Peyer's patch (tissue), 4 donors: ENCODE data around the gene SPAG16. TPM values are rescaled to one million over a fixed set of nuclear protein-coding genes. Genes with fewer than 3 reads are reported as not detected.

Experiments
- DNase-seq, 3 donors: peaks; one replicate each; pipeline ENCODE4 v3.0.0-alpha.2; 2017 to 2019
- H3K27ac ChIP-seq, 4 donors: fragments of 200-600 bp; sonication (generic); one replicate each; pipeline ENCODE4 v1.5.1; 2016 to 2019
- H3K27me3 ChIP-seq, 2 donors: fragments of 200-600 bp; sonication (generic); one replicate each; pipeline ENCODE4 v1.5.1; 2019
- H3K36me3 ChIP-seq, 3 donors: fragments of 200-600 bp; sonication (generic); one replicate each; pipeline ENCODE4 v1.5.1; 2016 to 2019
- H3K4me1 ChIP-seq, 4 donors: fragments of 200-600 bp; sonication (generic); one replicate each; pipeline ENCODE4 v1.5.1; 2016 to 2019
- H3K4me3 ChIP-seq, 4 donors: fragments of 200-600 bp; sonication (generic); 1 replicate in 3 of 4; 2 replicates in 1 of 4; pipeline ENCODE4 v1.5.1; 2016 to 2019; ENCODE audit warnings: mild to moderate bottlenecking in 1 of 4
- H3K9me3 ChIP-seq, 4 donors: fragments of 200-600 bp; sonication (generic); one replicate each; pipeline ENCODE4 v1.5.1; 2016 to 2019; ENCODE audit warnings: mild to moderate bottlenecking in 1 of 4
- POLR2A ChIP-seq, 2 donors: fragments of 450-650 bp; IDR thresholded peaks; one replicate each; pipeline ENCODE4 v1.5.1; 2017; ENCODE audit warnings: antibody characterized with exemption in 2 of 2, mild to moderate bottlenecking in 2 of 2, moderate library complexity in 2 of 2
- total RNA-seq, 4 donors: library from RNA; depleted of rRNA; stranded (reverse); fragments of >200 nt; gene quantifications; one replicate each; pipeline ENCODE4 v1.1.0, GENCODE V29; 2016
- TF ChIP-seq, protein P1 (sequence below), 6 experiments: fragments of 450-650 bp in 4 of 6; fragments of 200-600 bp in 2 of 6; sonication (generic) in 1 of 6; IDR thresholded peaks; one replicate each; pipeline ENCODE4 v1.5.1; 2017 to 2019; ENCODE audit warnings: antibody characterized with exemption in 6 of 6, mild to moderate bottlenecking in 3 of 6, moderate library complexity in 1 of 6

Gene SPAG16
- total RNA-seq, 4 donors from 2014 or later: 5.5 to 43.7 (median 10.0) TPM

DNA sequence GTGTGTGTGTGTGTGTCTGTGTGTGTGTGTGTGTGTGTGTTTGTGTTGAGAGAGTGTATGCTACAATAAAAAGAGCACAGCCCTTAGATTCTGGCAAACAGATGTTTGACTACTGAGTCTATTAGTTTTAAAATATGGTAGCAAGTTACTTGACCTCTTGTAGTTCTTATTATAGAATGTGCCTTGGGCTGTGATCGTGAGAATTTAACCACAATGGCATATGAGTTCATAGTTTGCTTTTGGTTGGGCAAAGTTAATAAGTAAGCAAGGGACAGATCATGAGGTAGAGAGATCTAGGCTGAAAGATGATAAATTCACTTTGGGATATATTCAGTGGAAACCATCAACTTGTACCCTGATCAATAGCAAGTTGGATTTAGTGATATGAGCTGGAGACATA lies 792.3 kb downstream of the SPAG16 start:
- H3K4me1 ChIP-seq: no peaks in the 10 kb centered on the region
- H3K4me3 ChIP-seq: no peak overlapping the region
- no peaks in the 10 kb centered on the region for H3K27me3 ChIP-seq
- no peak overlapping the region for H3K27ac ChIP-seq
- H3K36me3 ChIP-seq: no peaks in the 10 kb centered on the region
- DNase-seq: no peak
- no peak for TF ChIP-seq POLR2A (IDR thresholded peaks at IDR 0.05)
- TF ChIP-seq, protein P1, sequence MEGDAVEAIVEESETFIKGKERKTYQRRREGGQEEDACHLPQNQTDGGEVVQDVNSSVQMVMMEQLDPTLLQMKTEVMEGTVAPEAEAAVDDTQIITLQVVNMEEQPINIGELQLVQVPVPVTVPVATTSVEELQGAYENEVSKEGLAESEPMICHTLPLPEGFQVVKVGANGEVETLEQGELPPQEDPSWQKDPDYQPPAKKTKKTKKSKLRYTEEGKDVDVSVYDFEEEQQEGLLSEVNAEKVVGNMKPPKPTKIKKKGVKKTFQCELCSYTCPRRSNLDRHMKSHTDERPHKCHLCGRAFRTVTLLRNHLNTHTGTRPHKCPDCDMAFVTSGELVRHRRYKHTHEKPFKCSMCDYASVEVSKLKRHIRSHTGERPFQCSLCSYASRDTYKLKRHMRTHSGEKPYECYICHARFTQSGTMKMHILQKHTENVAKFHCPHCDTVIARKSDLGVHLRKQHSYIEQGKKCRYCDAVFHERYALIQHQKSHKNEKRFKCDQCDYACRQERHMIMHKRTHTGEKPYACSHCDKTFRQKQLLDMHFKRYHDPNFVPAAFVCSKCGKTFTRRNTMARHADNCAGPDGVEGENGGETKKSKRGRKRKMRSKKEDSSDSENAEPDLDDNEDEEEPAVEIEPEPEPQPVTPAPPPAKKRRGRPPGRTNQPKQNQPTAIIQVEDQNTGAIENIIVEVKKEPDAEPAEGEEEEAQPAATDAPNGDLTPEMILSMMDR (IDR thresholded peaks at IDR 0.05): no peak
- H3K9me3 ChIP-seq: no peaks in the 10 kb centered on the region

DNA sequence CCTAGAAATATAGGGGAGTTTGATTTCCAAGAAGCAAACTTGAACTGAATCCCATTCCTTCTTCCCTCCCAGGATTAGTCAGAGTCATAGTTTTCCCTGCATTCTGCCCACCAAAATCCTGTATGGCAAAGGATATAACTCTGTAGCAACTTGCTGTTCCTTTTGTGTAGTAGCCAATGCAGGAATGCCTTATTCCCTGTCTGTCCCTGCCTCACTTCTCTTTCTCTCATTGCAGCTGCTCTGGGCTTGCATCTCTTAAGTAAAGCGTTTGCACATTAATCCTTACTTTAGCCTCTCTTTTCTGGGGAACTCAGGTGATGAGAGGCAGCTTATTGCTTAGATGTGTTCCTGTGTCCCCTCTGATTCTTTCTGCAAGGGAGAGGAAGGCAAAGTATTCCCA lies 793.5 kb downstream of the SPAG16 start:
- no peaks in the 10 kb centered on the region for H3K9me3 ChIP-seq
- no peak overlapping the region for H3K4me3 ChIP-seq
- H3K27ac ChIP-seq: no peak overlapping the region
- no peaks in the 10 kb centered on the region for H3K4me1 ChIP-seq
- DNase-seq: no peak
- no peaks in the 10 kb centered on the region for H3K36me3 ChIP-seq
- TF ChIP-seq, protein P1 (IDR thresholded peaks at IDR 0.05): no peak
- no peak for TF ChIP-seq POLR2A (IDR thresholded peaks at IDR 0.05)
- H3K27me3 ChIP-seq: no peaks in the 10 kb centered on the region

DNA sequence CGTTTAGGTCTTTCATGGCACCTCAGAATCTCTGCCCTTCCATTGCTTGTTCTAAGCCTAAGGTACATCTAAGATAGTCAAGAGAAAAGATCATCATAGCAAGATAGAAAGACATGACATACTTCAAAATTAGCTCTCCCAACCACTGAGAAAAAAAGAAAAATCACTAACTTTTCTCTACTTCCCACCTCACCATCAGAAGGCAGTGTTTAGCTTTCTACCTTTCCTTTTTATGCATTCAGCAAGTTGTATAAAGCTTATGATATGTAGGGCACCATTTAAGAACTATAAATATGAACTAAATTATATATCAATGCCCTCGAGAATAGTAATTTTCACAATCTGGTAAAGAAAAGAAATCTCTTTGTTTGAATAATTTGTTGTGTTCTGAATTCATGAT lies 794.8 kb downstream of the SPAG16 start:
- no peaks in the 10 kb centered on the region for H3K36me3 ChIP-seq
- TF ChIP-seq, protein P1 (IDR thresholded peaks at IDR 0.05): no peak
- TF ChIP-seq POLR2A (IDR thresholded peaks at IDR 0.05): no peak
- no peaks in the 10 kb centered on the region for H3K27me3 ChIP-seq
- no peak overlapping the region for H3K27ac ChIP-seq
- no peaks in the 10 kb centered on the region for H3K4me1 ChIP-seq
- no peak overlapping the region for H3K4me3 ChIP-seq
- no peak for DNase-seq
- H3K9me3 ChIP-seq: no peaks in the 10 kb centered on the region

DNA sequence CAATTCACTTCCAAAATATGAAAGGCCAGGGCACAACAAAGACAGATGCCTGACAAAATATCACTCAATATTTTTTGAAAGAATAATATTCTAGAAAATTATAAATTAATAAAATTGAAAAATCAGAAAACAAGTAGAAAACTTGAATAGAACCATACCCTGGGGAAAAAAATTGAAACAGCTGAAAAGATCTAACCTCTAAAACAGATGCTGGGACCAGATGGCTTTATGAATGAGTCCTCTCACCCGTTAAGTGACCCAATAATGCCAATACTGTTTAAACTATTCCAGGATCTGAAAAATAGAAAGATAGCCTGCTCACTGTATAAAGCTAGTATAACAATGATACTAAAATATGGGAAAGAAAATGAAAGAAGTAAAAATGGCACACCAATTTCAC lies 804.3 kb downstream of the SPAG16 start:
- Histone ChIP-seq H3K36me3 (no peaks in the 10 kb centered on the region), H3K27ac (no peak overlapping the region), H3K9me3 (no peaks in the 10 kb centered on the region), H3K4me3 (no peak overlapping the region), H3K27me3 (no peaks in the 10 kb centered on the region), H3K4me1 (no peaks in the 10 kb centered on the region)
- no peak for DNase-seq
- TF ChIP-seq POLR2A (IDR thresholded peaks at IDR 0.05): no peak
- TF ChIP-seq, protein P1 (IDR thresholded peaks at IDR 0.05): no peak

DNA sequence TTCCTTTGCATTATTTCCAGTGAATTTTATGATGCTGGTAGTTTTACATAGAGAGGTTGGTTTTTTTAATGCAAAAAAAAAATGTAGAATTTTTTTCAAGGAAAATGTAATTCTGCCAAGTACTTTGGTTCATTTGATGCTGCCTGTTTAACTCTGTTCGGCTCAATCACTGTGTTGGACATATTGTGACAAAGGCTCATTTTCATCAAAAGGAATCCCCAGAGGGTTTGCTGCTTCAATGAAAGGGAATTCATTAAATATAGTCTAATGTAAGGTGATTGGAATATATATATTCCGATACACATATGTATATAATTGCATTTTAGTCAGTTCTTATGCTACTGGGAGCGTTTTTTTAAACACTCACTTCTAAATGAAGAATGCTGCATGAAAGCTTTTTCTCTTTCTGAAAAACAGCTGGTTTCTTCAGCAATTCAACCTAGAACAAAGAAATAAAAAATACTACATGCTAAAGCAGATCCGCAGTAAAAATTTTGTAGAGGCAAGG lies 812.0 kb downstream of the SPAG16 start:
- DNase-seq: no peak
- no peak for TF ChIP-seq POLR2A (IDR thresholded peaks at IDR 0.05)
- TF ChIP-seq, protein P1 (IDR thresholded peaks at IDR 0.05): no peak
- Histone ChIP-seq H3K36me3 (no peaks in the 10 kb centered on the region), H3K4me1 (no peaks in the 10 kb centered on the region), H3K27ac (no peak overlapping the region), H3K9me3 (no peaks in the 10 kb centered on the region), H3K4me3 (no peak overlapping the region), H3K27me3 (no peaks in the 10 kb centered on the region)

DNA sequence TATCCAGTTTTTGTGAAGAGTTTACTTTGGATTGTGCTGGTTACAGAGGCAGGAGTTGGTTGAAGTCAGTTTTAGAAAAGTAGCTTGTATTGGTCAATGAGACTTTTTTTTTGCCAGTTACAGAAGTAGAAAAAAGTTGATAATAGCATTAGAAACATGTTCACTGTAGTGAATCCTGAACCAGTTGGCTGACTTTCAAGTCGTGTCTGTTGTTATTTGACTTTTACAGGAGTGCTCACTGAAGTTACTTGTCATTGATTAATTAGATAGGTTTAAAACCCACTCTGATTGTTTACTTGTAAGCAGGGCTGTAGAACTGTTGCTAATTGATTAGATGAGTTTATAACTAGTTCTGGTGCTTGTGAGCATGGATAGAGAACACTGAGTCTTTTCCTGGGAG lies 814.5 kb downstream of the SPAG16 start:
- Histone ChIP-seq H3K27ac (no peak overlapping the region), H3K4me1 (no peaks in the 10 kb centered on the region), H3K36me3 (no peaks in the 10 kb centered on the region), H3K9me3 (no peaks in the 10 kb centered on the region), H3K27me3 (no peaks in the 10 kb centered on the region), H3K4me3 (no peak overlapping the region)
- TF ChIP-seq, protein P1 (IDR thresholded peaks at IDR 0.05): no peak
- no peak for DNase-seq
